HepG2 (cell line): Measurements from ENCODE around the gene KRTCAP2. TPM values are rescaled to one million over a fixed set of nuclear protein-coding genes. Genes with fewer than 3 reads are reported as not detected.
A peak's percentile ranks its signal among the peaks of the same experiment; 100 is the strongest.

Experiments used
- CREB1 ChIP-seq, 2 experiments: fragments of 450-650 bp in 1 of 2; IDR thresholded peaks; 2 replicates each; pipeline ENCODE4 v1.6.1; 2016 to 2017; ENCODE audit warnings: control low read depth in 1 of 2, mild to moderate bottlenecking in 1 of 2, missing compliant biosample characterization in 1 of 2, missing genetic modification characterization in 1 of 2
- EED ChIP-seq: sonication (generic); formaldehyde crosslinking; IDR thresholded peaks from 2 replicates; pipeline ENCODE4 v1.5.0; 2020; ENCODE audit warnings: mild to moderate bottlenecking, missing genetic modification reagents
- ERF ChIP-seq: IDR thresholded peaks from 2 replicates; pipeline ENCODE4 v1.6.1; 2018; ENCODE audit warnings: missing biosample characterization, missing genetic modification reagents
- GFI1 ChIP-seq: sonication (generic); formaldehyde crosslinking; IDR thresholded peaks from 2 replicates; pipeline ENCODE4 v1.5.0; 2020; ENCODE audit warnings: missing genetic modification reagents, mild to moderate bottlenecking, borderline replicate concordance
- HOXA3 ChIP-seq: sonication (generic); formaldehyde crosslinking; IDR thresholded peaks from 2 replicates; pipeline ENCODE4 v1.5.0; 2020; ENCODE audit warnings: missing genetic modification reagents
- KAT2B ChIP-seq: fragments of 150-350 bp; IDR thresholded peaks from 2 replicates; pipeline ENCODE4 v1.6.1; 2014; ENCODE audit warnings: low read depth, low read length, borderline replicate concordance
- MTA1 ChIP-seq: sonication (generic); formaldehyde crosslinking; IDR thresholded peaks from 2 replicates; pipeline ENCODE4 v1.4.0; 2020; ENCODE audit warnings: missing genetic modification reagents, mild to moderate bottlenecking, borderline replicate concordance
- POLR2AphosphoS2 ChIP-seq: IDR thresholded peaks from 2 replicates; pipeline ENCODE4 v1.6.1; 2011; ENCODE audit warnings: low read depth, low read length, improper control_type of control experiment
- PRMT3 ChIP-seq: sonication (generic); formaldehyde crosslinking; IDR thresholded peaks from 2 replicates; pipeline ENCODE4 v1.8.1; 2022; ENCODE audit warnings: low read depth, mild to moderate bottlenecking, moderate library complexity, missing genetic modification reagents, borderline replicate concordance
- SNAPC2 ChIP-seq: sonication (generic); formaldehyde crosslinking; IDR thresholded peaks from 2 replicates; pipeline ENCODE4 v1.8.1; 2022; ENCODE audit warnings: mild to moderate bottlenecking, missing genetic modification reagents
- SP2 ChIP-seq: sonication (generic); formaldehyde crosslinking; IDR thresholded peaks from 2 replicates; pipeline ENCODE4 v1.5.1; 2020; ENCODE audit warnings: mild to moderate bottlenecking, missing genetic modification reagents
- ZBTB38 ChIP-seq: sonication (generic); formaldehyde crosslinking; IDR thresholded peaks from 2 replicates; pipeline ENCODE4 v1.5.1; 2020; ENCODE audit warnings: mild to moderate bottlenecking, missing genetic modification reagents
- ZNF552 ChIP-seq: sonication (generic); formaldehyde crosslinking; IDR thresholded peaks from 2 replicates; pipeline ENCODE4 v1.9.0; 2022; ENCODE audit warnings: missing genetic modification reagents, mild to moderate bottlenecking, borderline replicate concordance
- ZNF598 ChIP-seq: sonication (generic); formaldehyde crosslinking; IDR thresholded peaks from 2 replicates; pipeline ENCODE4 v1.5.1; 2020; ENCODE audit warnings: mild to moderate bottlenecking, missing genetic modification reagents, borderline replicate concordance
- ZNF777 ChIP-seq: sonication (generic); formaldehyde crosslinking; IDR thresholded peaks from 2 replicates; pipeline ENCODE4 v1.4.0; 2020; ENCODE audit warnings: missing genetic modification reagents
- polyA plus RNA-seq, 8 experiments: library from polyadenylated mRNA; depleted of rRNA in 3 of 8; stranded (reverse) in 7 of 8; unstranded in 1 of 8; fragments of >200 nt; fragmentation: Illumina TruSeq in 4 of 8; extraction: Trizol in 4 of 8; gene quantifications; 2 replicates each; pipeline versions ENCODE4 v1.2.1 to v1.2.3, GENCODE V29; 2011 to 2016; ENCODE audit warnings: low read depth in 4 of 8, missing spikeins in 1 of 8, mixed read lengths in 1 of 8; ENCODE audit not compliant: insufficient read depth in 1 of 8
- total RNA-seq, 5 experiments: library from RNA; depleted of rRNA; stranded (reverse); fragments of >200 nt; fragmentation: Illumina TruSeq; extraction: Trizol; gene quantifications; 2 replicates each; pipeline ENCODE4 v1.2.3, GENCODE V29; 2016; ENCODE audit warnings: low read depth in 1 of 5
- TF ChIP-seq, protein P1 (sequence below): sonication (generic); formaldehyde crosslinking; IDR thresholded peaks from 2 replicates; pipeline ENCODE4 v1.9.0; 2021; ENCODE audit warnings: mild to moderate bottlenecking, missing genetic modification reagents
- TF ChIP-seq, protein P2 (sequence below): IDR thresholded peaks from 2 replicates; pipeline ENCODE4 v1.6.1; 2016; ENCODE audit warnings: low read depth, borderline replicate concordance
- TF ChIP-seq, protein P3 (sequence below): sonication (generic); formaldehyde crosslinking; IDR thresholded peaks from 2 replicates; pipeline ENCODE4 v1.5.0; 2020; ENCODE audit warnings: missing genetic modification reagents
- TF ChIP-seq, protein P4 (sequence below): IDR thresholded peaks from 2 replicates; pipeline ENCODE4 v1.6.1; 2016; ENCODE audit warnings: mild to moderate bottlenecking

The KRTCAP2 gene
- total and polyA plus RNA-seq, 2 of the 13 experiments (the other 11 are each of a cell fraction or from before 2014, with no cell fraction given): 77.3 to 79.4 TPM

DNA sequence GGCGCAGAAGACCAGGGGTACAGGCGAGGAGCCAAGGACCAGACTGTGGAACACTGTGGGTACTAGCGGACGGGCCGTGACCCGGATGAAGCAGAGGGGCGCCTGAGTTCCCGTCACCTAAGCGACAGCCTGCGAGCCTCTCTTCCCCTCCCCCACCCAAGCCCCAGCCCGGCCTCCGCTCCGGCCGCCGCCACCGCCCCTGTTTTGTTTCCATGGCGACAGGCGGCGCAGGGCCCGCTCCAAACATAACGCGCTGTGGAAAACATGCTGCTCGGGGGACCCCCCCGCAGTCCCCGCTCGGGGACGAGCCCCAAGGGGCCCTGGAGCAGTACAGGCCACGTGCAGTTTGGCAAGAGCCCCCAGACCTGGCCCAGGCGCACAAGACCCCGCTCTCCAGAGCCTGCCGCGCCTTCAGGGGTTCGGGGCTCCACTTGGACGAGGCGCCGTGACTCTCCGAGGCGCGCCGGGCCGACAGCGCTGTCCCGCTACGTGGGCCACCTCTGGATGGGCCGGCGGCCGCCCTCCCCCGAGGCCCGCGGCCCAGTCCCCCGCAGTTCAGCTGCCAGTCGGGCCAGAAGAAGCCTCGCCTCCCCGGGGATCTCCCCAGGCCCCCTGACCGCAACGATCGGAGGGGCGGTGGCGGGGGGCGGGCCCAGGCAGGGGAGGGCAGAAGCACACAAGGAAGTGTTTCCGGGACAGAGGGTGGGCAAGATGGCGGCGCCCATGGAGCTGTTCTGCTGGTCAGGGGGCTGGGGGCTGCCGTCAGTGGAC is 35.6 kb upstream of the KRTCAP2 start, which contains the start of gene MTX1 (continued):
- TF ChIP-seq, protein P1, sequence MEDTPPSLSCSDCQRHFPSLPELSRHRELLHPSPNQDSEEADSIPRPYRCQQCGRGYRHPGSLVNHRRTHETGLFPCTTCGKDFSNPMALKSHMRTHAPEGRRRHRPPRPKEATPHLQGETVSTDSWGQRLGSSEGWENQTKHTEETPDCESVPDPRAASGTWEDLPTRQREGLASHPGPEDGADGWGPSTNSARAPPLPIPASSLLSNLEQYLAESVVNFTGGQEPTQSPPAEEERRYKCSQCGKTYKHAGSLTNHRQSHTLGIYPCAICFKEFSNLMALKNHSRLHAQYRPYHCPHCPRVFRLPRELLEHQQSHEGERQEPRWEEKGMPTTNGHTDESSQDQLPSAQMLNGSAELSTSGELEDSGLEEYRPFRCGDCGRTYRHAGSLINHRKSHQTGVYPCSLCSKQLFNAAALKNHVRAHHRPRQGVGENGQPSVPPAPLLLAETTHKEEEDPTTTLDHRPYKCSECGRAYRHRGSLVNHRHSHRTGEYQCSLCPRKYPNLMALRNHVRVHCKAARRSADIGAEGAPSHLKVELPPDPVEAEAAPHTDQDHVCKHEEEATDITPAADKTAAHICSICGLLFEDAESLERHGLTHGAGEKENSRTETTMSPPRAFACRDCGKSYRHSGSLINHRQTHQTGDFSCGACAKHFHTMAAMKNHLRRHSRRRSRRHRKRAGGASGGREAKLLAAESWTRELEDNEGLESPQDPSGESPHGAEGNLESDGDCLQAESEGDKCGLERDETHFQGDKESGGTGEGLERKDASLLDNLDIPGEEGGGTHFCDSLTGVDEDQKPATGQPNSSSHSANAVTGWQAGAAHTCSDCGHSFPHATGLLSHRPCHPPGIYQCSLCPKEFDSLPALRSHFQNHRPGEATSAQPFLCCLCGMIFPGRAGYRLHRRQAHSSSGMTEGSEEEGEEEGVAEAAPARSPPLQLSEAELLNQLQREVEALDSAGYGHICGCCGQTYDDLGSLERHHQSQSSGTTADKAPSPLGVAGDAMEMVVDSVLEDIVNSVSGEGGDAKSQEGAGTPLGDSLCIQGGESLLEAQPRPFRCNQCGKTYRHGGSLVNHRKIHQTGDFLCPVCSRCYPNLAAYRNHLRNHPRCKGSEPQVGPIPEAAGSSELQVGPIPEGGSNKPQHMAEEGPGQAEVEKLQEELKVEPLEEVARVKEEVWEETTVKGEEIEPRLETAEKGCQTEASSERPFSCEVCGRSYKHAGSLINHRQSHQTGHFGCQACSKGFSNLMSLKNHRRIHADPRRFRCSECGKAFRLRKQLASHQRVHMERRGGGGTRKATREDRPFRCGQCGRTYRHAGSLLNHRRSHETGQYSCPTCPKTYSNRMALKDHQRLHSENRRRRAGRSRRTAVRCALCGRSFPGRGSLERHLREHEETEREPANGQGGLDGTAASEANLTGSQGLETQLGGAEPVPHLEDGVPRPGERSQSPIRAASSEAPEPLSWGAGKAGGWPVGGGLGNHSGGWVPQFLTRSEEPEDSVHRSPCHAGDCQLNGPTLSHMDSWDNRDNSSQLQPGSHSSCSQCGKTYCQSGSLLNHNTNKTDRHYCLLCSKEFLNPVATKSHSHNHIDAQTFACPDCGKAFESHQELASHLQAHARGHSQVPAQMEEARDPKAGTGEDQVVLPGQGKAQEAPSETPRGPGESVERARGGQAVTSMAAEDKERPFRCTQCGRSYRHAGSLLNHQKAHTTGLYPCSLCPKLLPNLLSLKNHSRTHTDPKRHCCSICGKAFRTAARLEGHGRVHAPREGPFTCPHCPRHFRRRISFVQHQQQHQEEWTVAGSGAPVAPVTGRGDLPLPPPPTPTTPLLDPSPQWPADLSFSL: peak; percentile 63; the same call in 1 of the 2 replicates
- TF ChIP-seq SP2 (CRISPR knock-in tag) (peak; percentile 75), MTA1 (CRISPR knock-in tag) (peak; percentile 16; the same call in 1 of the 2 replicates), ZNF552 (no peak), ZNF598 (CRISPR knock-in tag) (peak; percentile 57; the same call in 1 of the 2 replicates), ERF (CRISPR knock-in tag) (peak; percentile 58; the same call in 1 of the 2 replicates), EED (CRISPR knock-in tag) (peak; percentile 36; the same call in 1 of the 2 replicates), CREB1 (IDR thresholded peaks at IDR 0.05) (peak; percentile 66), CREB1 (CRISPR knock-in tag; IDR thresholded peaks at IDR 0.05) (no peak), POLR2AphosphoS2 (no peak), PRMT3 (CRISPR knock-in tag) (no peak), GFI1 (CRISPR knock-in tag) (no peak), HOXA3 (peak; percentile 51; the same call in 1 of the 2 replicates), KAT2B (no peak), ZBTB38 (CRISPR knock-in tag) (peak; percentile 63), SNAPC2 (CRISPR knock-in tag) (0 out of 2 replicates have a peak, but pooled peaks have one; percentile 28), ZNF777 (CRISPR knock-in tag) (no peak)
- TF ChIP-seq, protein P2, sequence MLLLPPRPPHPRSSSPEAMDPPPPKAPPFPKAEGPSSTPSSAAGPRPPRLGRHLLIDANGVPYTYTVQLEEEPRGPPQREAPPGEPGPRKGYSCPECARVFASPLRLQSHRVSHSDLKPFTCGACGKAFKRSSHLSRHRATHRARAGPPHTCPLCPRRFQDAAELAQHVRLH (CRISPR knock-in tag): peak; percentile 62; the same call in 1 of the 2 replicates
- TF ChIP-seq, protein P3, sequence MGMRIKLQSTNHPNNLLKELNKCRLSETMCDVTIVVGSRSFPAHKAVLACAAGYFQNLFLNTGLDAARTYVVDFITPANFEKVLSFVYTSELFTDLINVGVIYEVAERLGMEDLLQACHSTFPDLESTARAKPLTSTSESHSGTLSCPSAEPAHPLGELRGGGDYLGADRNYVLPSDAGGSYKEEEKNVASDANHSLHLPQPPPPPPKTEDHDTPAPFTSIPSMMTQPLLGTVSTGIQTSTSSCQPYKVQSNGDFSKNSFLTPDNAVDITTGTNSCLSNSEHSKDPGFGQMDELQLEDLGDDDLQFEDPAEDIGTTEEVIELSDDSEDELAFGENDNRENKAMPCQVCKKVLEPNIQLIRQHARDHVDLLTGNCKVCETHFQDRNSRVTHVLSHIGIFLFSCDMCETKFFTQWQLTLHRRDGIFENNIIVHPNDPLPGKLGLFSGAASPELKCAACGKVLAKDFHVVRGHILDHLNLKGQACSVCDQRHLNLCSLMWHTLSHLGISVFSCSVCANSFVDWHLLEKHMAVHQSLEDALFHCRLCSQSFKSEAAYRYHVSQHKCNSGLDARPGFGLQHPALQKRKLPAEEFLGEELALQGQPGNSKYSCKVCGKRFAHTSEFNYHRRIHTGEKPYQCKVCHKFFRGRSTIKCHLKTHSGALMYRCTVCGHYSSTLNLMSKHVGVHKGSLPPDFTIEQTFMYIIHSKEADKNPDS (CRISPR knock-in tag): no peak
- TF ChIP-seq, protein P4, sequence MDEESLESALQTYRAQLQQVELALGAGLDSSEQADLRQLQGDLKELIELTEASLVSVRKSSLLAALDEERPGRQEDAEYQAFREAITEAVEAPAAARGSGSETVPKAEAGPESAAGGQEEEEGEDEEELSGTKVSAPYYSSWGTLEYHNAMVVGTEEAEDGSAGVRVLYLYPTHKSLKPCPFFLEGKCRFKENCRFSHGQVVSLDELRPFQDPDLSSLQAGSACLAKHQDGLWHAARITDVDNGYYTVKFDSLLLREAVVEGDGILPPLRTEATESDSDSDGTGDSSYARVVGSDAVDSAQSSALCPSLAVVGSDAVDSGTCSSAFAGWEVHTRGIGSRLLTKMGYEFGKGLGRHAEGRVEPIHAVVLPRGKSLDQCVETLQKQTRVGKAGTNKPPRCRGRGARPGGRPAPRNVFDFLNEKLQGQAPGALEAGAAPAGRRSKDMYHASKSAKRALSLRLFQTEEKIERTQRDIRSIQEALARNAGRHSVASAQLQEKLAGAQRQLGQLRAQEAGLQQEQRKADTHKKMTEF (CRISPR knock-in tag): peak; percentile 68; the same call in 1 of the 2 replicates
